Hematopoietic multipotent progenitor cell treated with erythropoietin and hydrocortisone succinate and interleukin-3 and kit ligand, for 6 days (in vitro differentiated cells): ENCODE data around the gene GLIS2.
A peak's percentile ranks its signal among the peaks of the same experiment; 100 is the strongest.

Experiments used
- DNase-seq: peaks from one replicate; pipeline ENCODE4 v3.0.0-alpha.2; 2015

The GLIS2 gene

GRCh38 chr16:4372578-4373355, 56.9 kb downstream of the GLIS2 start:
- peak; percentile 63 for DNase-seq

- DNase-seq = no peak
These were observed 57.6 kb downstream of the GLIS2 start for GRCh38 chr16:4373356-4373908.

GRCh38 chr16:4373909-4374742, 58.3 kb downstream of the GLIS2 start:
- DNase-seq = peak; percentile 58

GRCh38 chr16:4375717-4376116, 59.9 kb downstream of the GLIS2 start:
- no peak for DNase-seq

GRCh38 chr16:4376126-4376892, 60.4 kb downstream of the GLIS2 start:
- DNase-seq = no peak

- DNase-seq = no peak
These were observed 61.2 kb downstream of the GLIS2 start for GRCh38 chr16:4376893-4377572.

GRCh38 chr16:4377573-4378154, 61.8 kb downstream of the GLIS2 start:
- no peak for DNase-seq

- DNase-seq = no peak
These were observed 62.3 kb downstream of the GLIS2 start for GRCh38 chr16:4378161-4378666.

GRCh38 chr16:4378999-4379690, 63.3 kb downstream of the GLIS2 start:
- no peak for DNase-seq

- no peak for DNase-seq
These were observed 64.5 kb downstream of the GLIS2 start for GRCh38 chr16:4380119-4381063.

GRCh38 chr16:4381072-4381934, 65.4 kb downstream of the GLIS2 start:
- no peak for DNase-seq

GRCh38 chr16:4381935-4382794, 66.3 kb downstream of the GLIS2 start:
- DNase-seq = no peak

GRCh38 chr16:4382795-4383357, 67.0 kb downstream of the GLIS2 start:
- DNase-seq = no peak

GRCh38 chr16:4383591-4384444, 68.0 kb downstream of the GLIS2 start:
- no peak for DNase-seq

GRCh38 chr16:4384509-4384942, 68.7 kb downstream of the GLIS2 start:
- DNase-seq = no peak

- no peak for DNase-seq
These were observed 69.4 kb downstream of the GLIS2 start for GRCh38 chr16:4385066-4385788.
